Loucy (cell line): ENCODE measurements around the gene MMP20.

Experiments used
- H2AFZ ChIP-seq: fragments of 200-600 bp; sonication (generic); 2 replicates; pipeline ENCODE4 v1.6.0; 2016; ENCODE audit warnings: antibody characterized with exemption, mild to moderate bottlenecking, low read length, moderate library complexity
- H3F3A ChIP-seq: fragments of 200-600 bp; 2 replicates; pipeline ENCODE4 v1.6.0; 2016; ENCODE audit warnings: antibody characterized with exemption, low read depth, mild to moderate bottlenecking
- H3K27me3 ChIP-seq: fragments of 200-600 bp; sonication (generic); 2 replicates; pipeline ENCODE4 v1.6.1; 2014; ENCODE audit warnings: low read length, mild to moderate bottlenecking; ENCODE audit not compliant: insufficient read depth, poor library complexity, severe bottlenecking
- H3K36me3 ChIP-seq: fragments of 200-600 bp; sonication (generic); 2 replicates; pipeline ENCODE4 v1.6.1; 2016; ENCODE audit warnings: low read length; ENCODE audit not compliant: insufficient read depth
- H3K4me1 ChIP-seq: fragments of 200-600 bp; sonication (generic); 2 replicates; pipeline ENCODE4 v1.5.1; 2014; ENCODE audit warnings: low read length, mild to moderate bottlenecking; ENCODE audit not compliant: insufficient read depth, poor library complexity, severe bottlenecking
- H3K4me2 ChIP-seq: fragments of 200-600 bp; sonication (generic); 2 replicates; pipeline ENCODE4 v1.6.0; 2014; ENCODE audit warnings: antibody characterized with exemption, low read length, low read depth, mild to moderate bottlenecking; ENCODE audit not compliant: poor library complexity, severe bottlenecking
- H3K4me3 ChIP-seq: fragments of 200-600 bp; sonication (generic); 2 replicates; pipeline ENCODE4 v1.5.1; 2014; ENCODE audit warnings: low read length, mild to moderate bottlenecking, mixed read lengths; ENCODE audit not compliant: poor library complexity, severe bottlenecking
- H3K79me2 ChIP-seq: fragments of 200-600 bp; sonication (generic); 2 replicates; pipeline ENCODE4 v1.6.1; 2014; ENCODE audit warnings: low read length; ENCODE audit not compliant: insufficient read depth
- H3K9ac ChIP-seq: fragments of 200-600 bp; sonication (generic); 2 replicates; pipeline ENCODE4 v1.6.0; 2014; ENCODE audit warnings: mild to moderate bottlenecking, low read depth, low read length, moderate library complexity; ENCODE audit not compliant: poor library complexity, severe bottlenecking
- H3K9me2 ChIP-seq: fragments of 200-600 bp; sonication (generic); replicated peaks from 2 replicates; pipeline ENCODE4 v1.6.1; 2016; ENCODE audit warnings: low read depth, low read length, mixed read lengths
- H3K9me3 ChIP-seq: fragments of 200-600 bp; sonication (generic); 2 replicates; pipeline ENCODE4 v1.6.1; 2014; ENCODE audit warnings: mild to moderate bottlenecking, antibody characterized with exemption, low read length, low read depth; ENCODE audit not compliant: insufficient read depth
- H4K20me1 ChIP-seq: fragments of 200-600 bp; sonication (generic); 2 replicates; pipeline ENCODE4 v1.6.0; 2014; ENCODE audit warnings: antibody characterized with exemption, low read length, mild to moderate bottlenecking; ENCODE audit not compliant: insufficient read depth, poor library complexity, severe bottlenecking
- EZH2phosphoT487 ChIP-seq: fragments of 200-600 bp; IDR thresholded peaks from 2 replicates; pipeline ENCODE4 v1.6.1; 2018; ENCODE audit warnings: antibody characterized with exemption, mild to moderate bottlenecking, moderate library complexity, borderline replicate concordance
- TF ChIP-seq, protein P1 (sequence below): fragments of 200-600 bp; sonication (generic); conservative IDR thresholded peaks from 2 replicates; pipeline ENCODE4 v1.5.1; 2014; ENCODE audit warnings: mild to moderate bottlenecking, antibody characterized with exemption, low read length

The MMP20 gene

DNA sequence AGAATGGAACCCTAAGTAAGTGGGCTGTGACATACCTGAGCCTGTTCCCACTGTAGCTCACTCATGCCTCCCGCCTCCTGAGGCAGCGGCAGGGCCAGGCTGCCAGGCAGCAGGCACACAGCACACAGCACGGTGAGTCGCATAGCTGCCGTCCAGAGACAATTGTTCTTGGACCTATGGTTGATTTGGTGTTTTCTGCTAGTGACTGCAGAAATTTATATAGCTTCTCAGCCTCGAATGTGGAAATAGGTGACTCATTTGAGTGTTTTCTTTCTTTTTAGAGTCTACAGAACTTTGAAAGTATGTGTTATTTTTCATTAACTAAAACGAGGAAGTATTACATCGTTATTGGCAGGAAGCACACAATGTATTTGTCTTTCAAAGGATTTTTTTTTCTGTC, 94.6 kb downstream of the MMP20 start, which contains the start of gene MMP7:
Gene MMP7, minus strand, starts transcription at position 190 of the 400 bp plus-strand sequence. Its CDS starts 47 bp downstream, at position 143.
- Histone ChIP-seq H3K9me2 (no peaks in the 10 kb centered on the region), H3K4me2 (peak within 1 kb of the TSS; percentile 64)

DNA sequence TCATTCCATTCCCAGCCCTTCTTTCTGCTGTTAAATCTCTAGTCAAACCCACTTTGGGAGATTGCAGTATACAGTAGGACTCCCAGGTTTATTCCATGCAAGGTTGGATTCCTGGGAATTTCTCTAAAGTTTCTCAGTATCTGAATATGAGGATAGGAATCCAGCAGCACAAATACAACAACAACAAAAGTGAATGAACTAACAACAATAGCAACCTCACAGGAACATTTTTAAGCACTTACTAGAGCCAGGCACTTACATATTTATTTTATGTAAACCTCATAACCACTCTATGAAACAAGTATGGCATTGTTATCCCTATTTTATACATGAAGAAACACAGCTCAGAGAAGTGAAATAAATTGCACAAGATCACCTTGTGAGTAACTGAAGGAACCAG, 96.5 kb downstream of the MMP20 start:
- TF ChIP-seq EZH2phosphoT487 = no peak
- TF ChIP-seq, protein P1, sequence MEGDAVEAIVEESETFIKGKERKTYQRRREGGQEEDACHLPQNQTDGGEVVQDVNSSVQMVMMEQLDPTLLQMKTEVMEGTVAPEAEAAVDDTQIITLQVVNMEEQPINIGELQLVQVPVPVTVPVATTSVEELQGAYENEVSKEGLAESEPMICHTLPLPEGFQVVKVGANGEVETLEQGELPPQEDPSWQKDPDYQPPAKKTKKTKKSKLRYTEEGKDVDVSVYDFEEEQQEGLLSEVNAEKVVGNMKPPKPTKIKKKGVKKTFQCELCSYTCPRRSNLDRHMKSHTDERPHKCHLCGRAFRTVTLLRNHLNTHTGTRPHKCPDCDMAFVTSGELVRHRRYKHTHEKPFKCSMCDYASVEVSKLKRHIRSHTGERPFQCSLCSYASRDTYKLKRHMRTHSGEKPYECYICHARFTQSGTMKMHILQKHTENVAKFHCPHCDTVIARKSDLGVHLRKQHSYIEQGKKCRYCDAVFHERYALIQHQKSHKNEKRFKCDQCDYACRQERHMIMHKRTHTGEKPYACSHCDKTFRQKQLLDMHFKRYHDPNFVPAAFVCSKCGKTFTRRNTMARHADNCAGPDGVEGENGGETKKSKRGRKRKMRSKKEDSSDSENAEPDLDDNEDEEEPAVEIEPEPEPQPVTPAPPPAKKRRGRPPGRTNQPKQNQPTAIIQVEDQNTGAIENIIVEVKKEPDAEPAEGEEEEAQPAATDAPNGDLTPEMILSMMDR = no peak
- Histone ChIP-seq H3K79me2 (no peaks in the 10 kb centered on the region), H3K9ac (no peak overlapping the region), H3K36me3 (no peaks in the 10 kb centered on the region), H3F3A (no peaks in the 10 kb centered on the region), H3K4me2 (no peak overlapping the region), H3K9me2 (no peaks in the 10 kb centered on the region), H2AFZ (no peak overlapping the region), H3K9me3 (no peaks in the 10 kb centered on the region), H3K4me1 (peaks cover 27% of the 10 kb centered on the region), H3K27me3 (no peaks in the 10 kb centered on the region), H3K4me3 (no peak overlapping the region), H4K20me1 (no peaks in the 10 kb centered on the region)

More for the DNA sequence above, 94.6 kb downstream of the MMP20 start, which contains the start of gene MMP7:
- Histone ChIP-seq H3K4me3 (peak within 1 kb of the TSS; percentile 57), H4K20me1 (no peaks in the 10 kb centered on the region), H3K27me3 (no peaks in the 10 kb centered on the region), H3K36me3 (no peaks in the 10 kb centered on the region), H3K9me3 (no peaks in the 10 kb centered on the region), H3K9ac (peak within 1 kb of the TSS; percentile 58), H3K79me2 (no peaks in the 10 kb centered on the region), H3K4me1 (peaks cover 27% of the 10 kb centered on the region), H2AFZ (peak within 1 kb of the TSS; percentile 96), H3F3A (no peaks in the 10 kb centered on the region)
- TF ChIP-seq, protein P1 = no peak
- TF ChIP-seq EZH2phosphoT487 = no peak

- no peaks in the 10 kb centered on the region for H3K9me3 ChIP-seq
- no peak overlapping the region for H2AFZ ChIP-seq
- peaks cover 31% of the 10 kb centered on the region for H3K4me1 ChIP-seq
These were observed 97.4 kb downstream of the MMP20 start for GRCh38 chr11:102527684-102528083.

More at GRCh38 chr11:102527684-102528083, 97.4 kb downstream of the MMP20 start:
- Histone ChIP-seq H3F3A (no peaks in the 10 kb centered on the region), H3K36me3 (no peaks in the 10 kb centered on the region), H3K79me2 (no peaks in the 10 kb centered on the region), H3K4me3 (no peak overlapping the region), H3K4me2 (no peak overlapping the region), H3K9me2 (no peaks in the 10 kb centered on the region), H4K20me1 (no peaks in the 10 kb centered on the region), H3K27me3 (no peaks in the 10 kb centered on the region), H3K9ac (no peak overlapping the region)
- TF ChIP-seq EZH2phosphoT487 = no peak
- TF ChIP-seq, protein P1 = no peak
